ENCODE data around the gene ZNF296. TPM values are rescaled to one million over a fixed set of nuclear protein-coding genes. Genes with fewer than 3 reads are reported as not detected.
A peak's percentile ranks its signal among the peaks of the same experiment; 100 is the strongest.

The ZNF296 gene
- total RNA-seq, 4 donors from 2014 or later: 0.31 to 1.7 (median 1.1) TPM

DNA sequence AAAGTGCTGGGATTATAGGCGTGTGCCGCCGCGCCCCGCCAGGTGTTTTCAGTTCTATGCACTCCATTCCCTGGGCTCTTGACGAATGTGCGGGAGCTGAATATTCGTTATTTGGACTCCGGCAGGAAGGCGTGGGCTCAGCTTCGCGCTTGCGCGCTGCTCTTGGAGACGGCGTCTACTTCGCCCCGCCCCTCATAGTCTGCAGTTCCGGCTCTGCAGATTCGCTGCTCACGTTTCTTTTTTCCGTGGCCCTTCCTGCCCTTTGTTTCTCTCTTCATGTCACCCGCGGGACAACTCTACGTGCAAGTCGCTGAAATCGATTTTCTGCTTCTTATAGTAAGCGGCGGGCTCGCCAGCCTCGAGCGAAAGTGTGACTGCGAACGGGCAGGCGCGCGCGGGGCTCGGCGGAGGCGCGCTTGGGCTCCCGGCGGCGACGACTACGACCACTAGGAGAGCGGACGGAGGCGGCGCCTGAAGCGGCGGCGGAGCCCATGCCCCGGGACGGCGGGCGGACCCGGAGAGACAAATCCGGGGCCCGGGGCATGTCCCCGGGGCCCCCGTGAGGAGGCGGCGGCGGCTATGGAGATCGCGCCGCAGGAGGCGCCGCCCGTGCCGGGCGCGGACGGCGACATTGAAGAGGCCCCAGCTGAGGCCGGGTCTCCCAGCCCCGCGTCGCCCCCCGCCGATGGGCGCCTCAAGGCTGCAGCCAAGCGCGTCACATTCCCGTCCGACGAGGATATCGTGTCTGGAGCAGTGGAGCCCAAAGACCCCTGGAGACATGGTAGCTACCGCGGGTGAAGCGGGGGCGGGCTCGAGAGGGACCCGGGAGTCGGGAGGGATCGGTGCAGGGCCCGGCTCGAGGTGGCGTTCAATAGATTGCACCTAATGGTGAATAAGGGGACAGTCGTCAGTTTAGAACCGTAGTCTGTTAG is 16.7 kb upstream of the ZNF296 start, which contains the start of gene PPP1R37:
Gene PPP1R37 (plus strand): TSS at position 433 of the 932 bp plus-strand sequence. CDS start 147 bp downstream, at position 580.
- ATAC-seq (ENCODE audit: low FRiP score) (peak; percentile 85), DNase-seq (ENCODE audit: low spot score) (peak; percentile 61)
- TF ChIP-seq, protein P1, sequence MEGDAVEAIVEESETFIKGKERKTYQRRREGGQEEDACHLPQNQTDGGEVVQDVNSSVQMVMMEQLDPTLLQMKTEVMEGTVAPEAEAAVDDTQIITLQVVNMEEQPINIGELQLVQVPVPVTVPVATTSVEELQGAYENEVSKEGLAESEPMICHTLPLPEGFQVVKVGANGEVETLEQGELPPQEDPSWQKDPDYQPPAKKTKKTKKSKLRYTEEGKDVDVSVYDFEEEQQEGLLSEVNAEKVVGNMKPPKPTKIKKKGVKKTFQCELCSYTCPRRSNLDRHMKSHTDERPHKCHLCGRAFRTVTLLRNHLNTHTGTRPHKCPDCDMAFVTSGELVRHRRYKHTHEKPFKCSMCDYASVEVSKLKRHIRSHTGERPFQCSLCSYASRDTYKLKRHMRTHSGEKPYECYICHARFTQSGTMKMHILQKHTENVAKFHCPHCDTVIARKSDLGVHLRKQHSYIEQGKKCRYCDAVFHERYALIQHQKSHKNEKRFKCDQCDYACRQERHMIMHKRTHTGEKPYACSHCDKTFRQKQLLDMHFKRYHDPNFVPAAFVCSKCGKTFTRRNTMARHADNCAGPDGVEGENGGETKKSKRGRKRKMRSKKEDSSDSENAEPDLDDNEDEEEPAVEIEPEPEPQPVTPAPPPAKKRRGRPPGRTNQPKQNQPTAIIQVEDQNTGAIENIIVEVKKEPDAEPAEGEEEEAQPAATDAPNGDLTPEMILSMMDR (IDR thresholded peaks at IDR 0.05): peak in 1 of 3 donors; percentile 17

DNA sequence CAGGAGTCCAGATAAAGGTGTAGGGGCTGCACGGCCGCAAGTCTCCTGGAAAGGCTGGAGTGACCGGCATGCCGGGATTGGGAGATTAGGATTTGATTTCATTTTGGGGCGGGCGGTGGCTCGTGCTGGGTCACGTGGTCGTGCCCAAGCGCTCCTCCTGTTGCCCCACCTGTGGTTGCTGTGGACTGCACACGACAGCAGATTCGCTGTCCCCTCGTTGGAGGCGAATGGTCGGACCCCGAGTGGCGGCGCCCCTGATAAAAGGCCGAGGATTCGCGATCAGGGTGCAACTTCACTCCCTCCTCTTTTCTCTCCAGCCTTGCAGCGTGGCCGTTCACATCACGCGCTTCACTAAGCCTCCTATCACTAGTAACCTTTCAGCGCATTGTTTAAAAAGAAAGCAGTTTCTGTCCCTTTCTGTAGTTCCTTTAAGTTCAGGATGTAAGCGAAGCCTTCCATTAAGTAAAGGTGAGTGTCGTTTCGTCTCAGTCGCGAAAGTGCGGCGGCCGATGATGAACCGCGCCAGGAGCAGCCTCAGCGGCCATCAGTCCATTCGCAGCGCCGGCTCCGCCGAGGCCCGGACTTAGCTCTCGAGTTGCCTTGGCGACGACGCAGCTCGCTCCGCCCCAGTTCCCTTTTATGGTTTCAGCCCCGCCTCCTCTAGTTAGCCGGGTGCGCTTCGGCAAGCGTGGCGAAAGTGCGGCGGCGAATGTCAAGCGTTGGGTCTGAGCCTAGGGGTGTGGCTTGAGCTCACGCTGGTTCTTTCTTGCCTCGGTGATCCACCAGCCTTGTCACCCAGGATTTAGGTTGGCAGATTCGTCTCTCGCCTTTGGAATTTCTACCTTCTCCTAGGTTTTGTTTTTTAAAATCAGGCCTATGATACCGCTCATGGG is 15.0 kb upstream of the ZNF296 start:
- TF ChIP-seq, protein P1 (IDR thresholded peaks at IDR 0.05): no peak
- peak; percentile 94 for DNase-seq (ENCODE audit: low spot score)
- peak; percentile 89 for ATAC-seq (ENCODE audit: low FRiP score)

DNA sequence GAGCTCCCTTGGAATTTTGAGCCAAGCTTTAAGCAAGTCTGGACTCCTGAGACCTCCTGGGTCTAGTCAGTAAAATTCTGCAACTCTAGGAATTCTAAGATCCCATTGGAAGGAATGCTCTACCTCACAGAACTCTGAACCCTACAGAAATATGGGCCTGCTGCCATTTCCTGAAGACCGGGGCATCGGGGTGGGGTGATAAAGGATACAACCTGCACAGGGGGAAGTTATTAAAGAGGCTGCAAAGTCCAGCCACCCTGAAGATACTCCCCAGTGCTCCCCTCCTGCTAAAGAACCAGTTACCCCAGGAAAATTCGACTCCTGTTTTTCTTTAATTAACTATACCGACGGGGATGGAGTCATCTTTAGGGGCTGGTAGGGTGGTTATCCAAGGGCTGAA is 14.3 kb upstream of the ZNF296 start:
- ATAC-seq (ENCODE audit: low FRiP score) (no peak), DNase-seq (ENCODE audit: low spot score) (no peak)
- TF ChIP-seq, protein P1 (IDR thresholded peaks at IDR 0.05): no peak

DNA sequence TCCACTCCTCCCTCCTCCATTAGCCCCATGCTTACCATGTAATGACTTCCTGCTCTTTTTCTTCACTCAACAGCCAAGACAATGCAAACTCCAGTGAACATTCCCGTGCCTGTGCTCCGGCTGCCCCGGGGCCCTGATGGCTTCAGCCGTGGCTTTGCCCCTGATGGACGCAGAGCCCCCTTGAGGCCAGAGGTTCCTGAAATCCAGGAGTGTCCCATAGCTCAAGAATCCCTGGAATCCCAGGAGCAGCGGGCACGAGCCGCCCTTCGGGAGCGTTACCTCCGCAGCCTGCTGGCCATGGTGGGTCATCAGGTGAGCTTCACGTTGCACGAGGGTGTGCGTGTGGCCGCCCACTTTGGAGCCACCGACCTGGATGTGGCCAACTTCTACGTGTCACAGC is 13.8 kb upstream of the ZNF296 start:
- no peak for ATAC-seq (ENCODE audit: low FRiP score)
- TF ChIP-seq, protein P1 (IDR thresholded peaks at IDR 0.05): no peak
- no peak for DNase-seq (ENCODE audit: low spot score)

DNA sequence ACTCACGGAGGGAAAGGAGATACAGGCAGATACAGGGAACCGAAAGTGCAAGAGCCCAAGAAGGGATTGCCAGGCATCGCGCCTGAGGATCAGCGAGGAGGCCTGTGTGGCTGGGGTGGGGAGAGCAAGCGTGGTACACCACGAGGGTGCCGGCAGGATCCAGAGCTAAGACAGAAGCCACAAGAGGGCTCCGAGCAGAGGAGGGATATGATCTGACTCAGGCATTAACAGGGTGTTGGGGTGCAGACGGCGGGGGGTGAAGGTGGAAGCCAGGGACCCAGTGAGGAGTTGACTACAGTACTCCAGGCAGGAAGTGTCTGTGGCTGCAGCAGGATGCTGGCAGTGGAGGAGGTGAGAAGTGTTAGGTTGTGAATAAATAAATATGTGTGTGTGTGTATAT is 11.3 kb upstream of the ZNF296 start:
- ATAC-seq (ENCODE audit: low FRiP score) (no peak), DNase-seq (ENCODE audit: low spot score) (no peak)
- TF ChIP-seq, protein P1 (IDR thresholded peaks at IDR 0.05): no peak

DNA sequence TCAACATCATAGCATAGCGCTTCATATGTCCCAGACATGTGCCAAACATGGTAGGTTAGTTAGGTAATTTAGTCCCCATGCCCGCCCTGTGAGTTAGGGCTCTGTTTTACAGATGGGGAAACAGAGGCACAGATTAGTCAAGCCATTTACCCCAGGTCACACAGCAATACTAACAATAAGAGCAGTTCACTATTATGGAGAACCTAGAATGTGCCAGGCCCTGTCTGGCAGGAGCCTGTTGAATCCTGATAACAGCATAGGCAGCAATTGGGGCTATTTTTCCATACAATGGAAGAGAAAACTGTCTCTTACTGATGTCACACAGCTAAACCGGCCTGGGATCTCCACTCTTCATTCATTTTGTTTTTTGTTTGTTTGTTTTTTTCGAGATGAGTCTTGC is 10.2 kb upstream of the ZNF296 start:
- ATAC-seq (ENCODE audit: low FRiP score): no peak
- TF ChIP-seq, protein P1 (IDR thresholded peaks at IDR 0.05): no peak
- DNase-seq (ENCODE audit: low spot score): no peak

All from omental fat pad (tissue), 4 donors.